K562 (cell line): ENCODE measurements around the gene TEAD4. TPM values are rescaled to one million over a fixed set of nuclear protein-coding genes. Genes with fewer than 3 reads are reported as not detected.

Experiments
- ATF7 ChIP-seq: fragments of 450-650 bp; IDR thresholded peaks from 2 replicates; pipeline ENCODE4 v1.7.1; 2014; ENCODE audit warnings: mild to moderate bottlenecking, moderate library complexity
- CBFA2T3 ChIP-seq: fragments of 450-650 bp; IDR thresholded peaks from 2 replicates; pipeline ENCODE4 v1.6.1; 2017
- CBX5 ChIP-seq: IDR thresholded peaks from 2 replicates; pipeline ENCODE4 v1.6.1; 2014; ENCODE audit warnings: low read depth, borderline replicate concordance
- CEBPG ChIP-seq, 3 experiments: fragments of 200-800 bp in 1 of 3; sonication (Bioruptor generic) in 1 of 3; sonication (generic) in 1 of 3; formaldehyde crosslinking in 1 of 3; IDR thresholded peaks in 2 of 3; conservative IDR thresholded peaks in 1 of 3; 2 replicates each; pipeline versions ENCODE4 v1.6.1 to v1.8.0; 2016 to 2022; ENCODE audit warnings: missing compliant biosample characterization in 2 of 3, missing genetic modification characterization in 2 of 3, mild to moderate bottlenecking in 1 of 3, missing genetic modification reagents in 1 of 3
- CREM ChIP-seq: IDR thresholded peaks from 2 replicates; pipeline ENCODE4 v1.6.1; 2014; ENCODE audit warnings: antibody characterized with exemption, low read depth
- DNMT1 ChIP-seq: fragments of 450-650 bp; IDR thresholded peaks from 2 replicates; pipeline ENCODE4 v1.6.1; 2016; ENCODE audit warnings: antibody characterized with exemption, mild to moderate bottlenecking
- EGR1 ChIP-seq: fragments of 450-650 bp; conservative IDR thresholded peaks from 2 replicates; pipeline ENCODE4 v1.6.1; 2017; ENCODE audit warnings: mild to moderate bottlenecking
- GATAD2A ChIP-seq: fragments of 450-650 bp; IDR thresholded peaks from 2 replicates; pipeline ENCODE4 v1.6.1; 2017
- HDAC1 ChIP-seq, 2 experiments: fragments of 450-650 bp; IDR thresholded peaks; 2 replicates each; pipeline ENCODE4 v1.6.1; 2016 to 2017; ENCODE audit warnings: inconsistent platforms in 1 of 2, mild to moderate bottlenecking in 1 of 2, moderate library complexity in 1 of 2
- HOXB6 ChIP-seq: fragments of 250-450 bp; sonication (Bioruptor Pico); IDR thresholded peaks from 2 replicates; pipeline ENCODE4 v1.5.1; 2022; ENCODE audit warnings: mild to moderate bottlenecking, borderline replicate concordance
- ILF3 ChIP-seq: fragments of 450-650 bp; IDR thresholded peaks from 2 replicates; pipeline ENCODE4 v1.6.1; 2018; ENCODE audit warnings: antibody characterized with exemption, mild to moderate bottlenecking, moderate library complexity, borderline replicate concordance
- KDM1A ChIP-seq, 2 experiments: fragments of 450-650 bp; IDR thresholded peaks; 2 replicates each; pipeline ENCODE4 v1.6.1; 2016; ENCODE audit warnings: mild to moderate bottlenecking in 2 of 2
- NCOA2 ChIP-seq, 2 experiments: fragments of 450-650 bp; IDR thresholded peaks; 2 replicates each; pipeline ENCODE4 v1.6.1; 2018; ENCODE audit warnings: mild to moderate bottlenecking in 2 of 2, moderate library complexity in 1 of 2; ENCODE audit not compliant: partially characterized antibody in 2 of 2
- PPARD ChIP-seq: fragments of 250-450 bp; sonication (Bioruptor Pico); IDR thresholded peaks from 2 replicates; pipeline ENCODE4 v1.8.0; 2022; ENCODE audit warnings: inconsistent platforms, mild to moderate bottlenecking, moderate library complexity
- RCOR1 ChIP-seq, 2 experiments: IDR thresholded peaks; 2 replicates each; pipeline ENCODE4 v1.6.1; 2012; ENCODE audit warnings: low read depth in 2 of 2, low read length in 2 of 2, borderline replicate concordance in 1 of 2, improper control_type of control experiment in 1 of 2
- SREBF1 ChIP-seq: fragments of 150-350 bp; IDR thresholded peaks from 2 replicates; pipeline ENCODE4 v1.6.1; 2014; ENCODE audit warnings: antibody characterized with exemption, low read depth, low read length, borderline replicate concordance
- TAL1 ChIP-seq: fragments of 450-650 bp; IDR thresholded peaks from 2 replicates; pipeline ENCODE4 v1.6.1; 2016; ENCODE audit warnings: mild to moderate bottlenecking
- TCF3 ChIP-seq: sonication (generic); formaldehyde crosslinking; IDR thresholded peaks from 2 replicates; pipeline ENCODE4 v1.4.0; 2020; ENCODE audit warnings: mild to moderate bottlenecking, missing genetic modification reagents
- TEAD4 ChIP-seq, 2 experiments: sonication (generic) in 1 of 2; formaldehyde crosslinking in 1 of 2; IDR thresholded peaks; 2 replicates each; pipeline versions ENCODE4 v1.6.1 to v1.8.0; 2012 to 2022; ENCODE audit warnings: borderline replicate concordance in 1 of 2, inconsistent platforms in 1 of 2, low read length in 1 of 2, mild to moderate bottlenecking in 1 of 2, missing genetic modification reagents in 1 of 2
- ZNF274 ChIP-seq: IDR thresholded peaks from 2 replicates; pipeline ENCODE4 v1.6.1; 2011; ENCODE audit warnings: low read depth, mild to moderate bottlenecking, low read length, moderate library complexity, borderline replicate concordance
- ZNF583 ChIP-seq: fragments of 250-450 bp; sonication (Bioruptor Pico); IDR thresholded peaks from 2 replicates; pipeline ENCODE4 v1.4.0; 2020
- polyA plus RNA-seq, 8 experiments: library from polyadenylated mRNA; depleted of rRNA in 4 of 8; stranded (reverse) in 5 of 8; unstranded in 3 of 8; fragments of >200 nt; fragmentation: Nextera tagmentation in 2 of 8; fragmentation: Illumina TruSeq in 1 of 8; extraction: Ambion mirVana in 2 of 8; extraction: Trizol in 1 of 8; gene quantifications; 2 replicates each; pipeline versions ENCODE4 v1.2.1 to v1.2.3, GENCODE V29; 2011 to 2014; ENCODE audit warnings: inconsistent platforms in 1 of 8, missing spikeins in 1 of 8
- total RNA-seq, 7 experiments: library from RNA; depleted of rRNA in 6 of 7; stranded (reverse); fragments of >200 nt in 6 of 7; fragmentation: Illumina TruSeq in 2 of 7; extraction: Trizol in 2 of 7; gene quantifications; 2 replicates each; pipeline versions ENCODE4 v1.2.1 to v1.2.3, GENCODE V29; 2011 to 2021; ENCODE audit warnings: low replicate concordance in 1 of 7
- TF ChIP-seq, protein P1 (sequence below): sonication (generic); formaldehyde crosslinking; IDR thresholded peaks from 2 replicates; pipeline ENCODE4 v1.8.0; 2023; ENCODE audit warnings: mild to moderate bottlenecking, missing genetic modification reagents
- TF ChIP-seq, protein P2 (sequence below), 2 experiments: fragments of 450-650 bp in 1 of 2; sonication (generic) in 1 of 2; formaldehyde crosslinking in 1 of 2; IDR thresholded peaks in 1 of 2; conservative IDR thresholded peaks in 1 of 2; 2 replicates each; pipeline versions ENCODE4 v1.6.1 to v1.8.1; 2016 to 2023; ENCODE audit warnings: mild to moderate bottlenecking in 2 of 2, moderate library complexity in 2 of 2, inconsistent platforms in 1 of 2, missing genetic modification reagents in 1 of 2
- TF ChIP-seq, protein P3 (sequence below): sonication (generic); formaldehyde crosslinking; IDR thresholded peaks from 2 replicates; pipeline ENCODE4 v1.8.0; 2022; ENCODE audit warnings: mild to moderate bottlenecking, low read depth, missing genetic modification reagents

Gene TEAD4
- total and polyA plus RNA-seq, 9 of the 15 experiments (the other 6 are each of a cell fraction or from before 2014, with no cell fraction given), result 0.82 to 40.0 (median 17.0) TPM

DNA sequence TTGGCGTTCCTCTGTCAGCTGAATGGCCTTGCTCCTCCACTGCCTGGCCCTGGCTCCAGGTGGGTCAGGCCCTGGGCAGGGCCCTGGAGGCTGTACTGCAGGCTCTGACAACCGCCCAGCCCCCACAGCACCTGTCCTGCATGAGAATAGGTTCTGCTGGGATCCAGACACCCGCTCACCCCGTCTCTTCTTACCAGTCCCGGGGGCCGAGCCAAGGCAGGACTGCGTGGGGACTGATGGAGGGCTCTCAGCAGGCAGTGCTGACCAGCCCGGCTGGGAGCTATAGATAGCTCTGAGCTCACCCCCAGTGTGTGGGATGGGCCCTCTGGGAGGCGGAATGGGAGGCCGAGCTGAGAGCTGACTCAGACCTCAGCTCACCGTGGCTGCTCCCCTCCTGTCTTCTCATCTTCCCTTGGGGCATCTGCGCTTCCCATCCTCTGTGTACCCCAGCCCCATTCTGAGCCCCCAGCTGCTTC, 39.6 kb downstream of the TEAD4 start (continued):
- TF ChIP-seq, protein P1, sequence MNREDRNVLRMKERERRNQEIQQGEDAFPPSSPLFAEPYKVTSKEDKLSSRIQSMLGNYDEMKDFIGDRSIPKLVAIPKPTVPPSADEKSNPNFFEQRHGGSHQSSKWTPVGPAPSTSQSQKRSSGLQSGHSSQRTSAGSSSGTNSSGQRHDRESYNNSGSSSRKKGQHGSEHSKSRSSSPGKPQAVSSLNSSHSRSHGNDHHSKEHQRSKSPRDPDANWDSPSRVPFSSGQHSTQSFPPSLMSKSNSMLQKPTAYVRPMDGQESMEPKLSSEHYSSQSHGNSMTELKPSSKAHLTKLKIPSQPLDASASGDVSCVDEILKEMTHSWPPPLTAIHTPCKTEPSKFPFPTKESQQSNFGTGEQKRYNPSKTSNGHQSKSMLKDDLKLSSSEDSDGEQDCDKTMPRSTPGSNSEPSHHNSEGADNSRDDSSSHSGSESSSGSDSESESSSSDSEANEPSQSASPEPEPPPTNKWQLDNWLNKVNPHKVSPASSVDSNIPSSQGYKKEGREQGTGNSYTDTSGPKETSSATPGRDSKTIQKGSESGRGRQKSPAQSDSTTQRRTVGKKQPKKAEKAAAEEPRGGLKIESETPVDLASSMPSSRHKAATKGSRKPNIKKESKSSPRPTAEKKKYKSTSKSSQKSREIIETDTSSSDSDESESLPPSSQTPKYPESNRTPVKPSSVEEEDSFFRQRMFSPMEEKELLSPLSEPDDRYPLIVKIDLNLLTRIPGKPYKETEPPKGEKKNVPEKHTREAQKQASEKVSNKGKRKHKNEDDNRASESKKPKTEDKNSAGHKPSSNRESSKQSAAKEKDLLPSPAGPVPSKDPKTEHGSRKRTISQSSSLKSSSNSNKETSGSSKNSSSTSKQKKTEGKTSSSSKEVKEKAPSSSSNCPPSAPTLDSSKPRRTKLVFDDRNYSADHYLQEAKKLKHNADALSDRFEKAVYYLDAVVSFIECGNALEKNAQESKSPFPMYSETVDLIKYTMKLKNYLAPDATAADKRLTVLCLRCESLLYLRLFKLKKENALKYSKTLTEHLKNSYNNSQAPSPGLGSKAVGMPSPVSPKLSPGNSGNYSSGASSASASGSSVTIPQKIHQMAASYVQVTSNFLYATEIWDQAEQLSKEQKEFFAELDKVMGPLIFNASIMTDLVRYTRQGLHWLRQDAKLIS, result 0 out of 2 replicates have a peak, but pooled peaks have one; percentile 46
- TF ChIP-seq CREM (0 out of 2 replicates have a peak, but pooled peaks have one; percentile 55), ILF3 (no peak), EGR1 (peak; percentile 84), TAL1 (peak; percentile 76), TEAD4 (IDR thresholded peaks at IDR 0.05; ENCODE audit: low read length) (peak; percentile 72; the same call in 1 of the 2 replicates), TEAD4 (CRISPR knock-in tag; IDR thresholded peaks at IDR 0.05; ENCODE audit: borderline replicate concordance) (no peak), SREBF1 (no peak), DNMT1 (no peak), CBFA2T3 (peak; percentile 91), PPARD (CRISPR knock-in tag) (no peak), ATF7 (peak; percentile 69), ZNF274 (no peak), GATAD2A (0 out of 2 replicates have a peak, but pooled peaks have one; percentile 24), HDAC1 (IDR thresholded peaks at IDR 0.05) (no peak), NCOA2 (IDR thresholded peaks at IDR 0.05; ENCODE audit: partially characterized antibody in 2 of 2) (no peak), CEBPG (CRISPR knock-in tag; IDR thresholded peaks at IDR 0.05) (no peak), CEBPG (tag; conservative IDR thresholded peaks at IDR 0.05 in 1 of 2, IDR thresholded peaks at IDR 0.05 in 1 of 2) (no peak), TCF3 (CRISPR knock-in tag) (peak; percentile 82), CBX5 (no peak), ZNF583 (no peak), HOXB6 (CRISPR knock-in tag) (no peak), KDM1A (IDR thresholded peaks at IDR 0.05) (peak; percentile 23 to 54; a peak in 2 of 4 replicates), RCOR1 (IDR thresholded peaks at IDR 0.05; ENCODE audit: borderline replicate concordance in 1 of 2, low read depth in 2 of 2, low read length in 2 of 2) (peak in 1 of 2 experiments; percentile 23; a peak in 1 of 4 replicates)
- TF ChIP-seq, protein P2, sequence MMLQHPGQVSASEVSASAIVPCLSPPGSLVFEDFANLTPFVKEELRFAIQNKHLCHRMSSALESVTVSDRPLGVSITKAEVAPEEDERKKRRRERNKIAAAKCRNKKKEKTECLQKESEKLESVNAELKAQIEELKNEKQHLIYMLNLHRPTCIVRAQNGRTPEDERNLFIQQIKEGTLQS (IDR thresholded peaks at IDR 0.05), result peak; percentile 84
- TF ChIP-seq, protein P2 (CRISPR knock-in tag; conservative IDR thresholded peaks at IDR 0.05), result no peak
- TF ChIP-seq, protein P3, sequence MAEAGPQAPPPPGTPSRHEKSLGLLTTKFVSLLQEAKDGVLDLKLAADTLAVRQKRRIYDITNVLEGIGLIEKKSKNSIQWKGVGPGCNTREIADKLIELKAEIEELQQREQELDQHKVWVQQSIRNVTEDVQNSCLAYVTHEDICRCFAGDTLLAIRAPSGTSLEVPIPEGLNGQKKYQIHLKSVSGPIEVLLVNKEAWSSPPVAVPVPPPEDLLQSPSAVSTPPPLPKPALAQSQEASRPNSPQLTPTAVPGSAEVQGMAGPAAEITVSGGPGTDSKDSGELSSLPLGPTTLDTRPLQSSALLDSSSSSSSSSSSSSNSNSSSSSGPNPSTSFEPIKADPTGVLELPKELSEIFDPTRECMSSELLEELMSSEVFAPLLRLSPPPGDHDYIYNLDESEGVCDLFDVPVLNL (CRISPR knock-in tag), result no peak
